CD14-positive monocyte (primary cell): Measurements from ENCODE around the gene RGS16. TPM values are rescaled to one million over a fixed set of nuclear protein-coding genes. Genes with fewer than 3 reads are reported as not detected.

Experiments
- DNase-seq, 3 donors: peaks; one replicate each; pipeline ENCODE4 v3.0.0-alpha.2; 2011 to 2022
- H2AFZ ChIP-seq: 2 replicates; pipeline ENCODE4 v1.6.0; 2012; ENCODE audit warnings: mild to moderate bottlenecking, low read depth, low read length, inconsistent platforms; ENCODE audit not compliant: insufficient read depth, poor library complexity, severe bottlenecking
- H3K27ac ChIP-seq, 2 donors: 1 replicate in 1 of 2; 2 replicates in 1 of 2; pipeline ENCODE4 v1.5.1; 2012 to 2013; ENCODE audit warnings: low read length in 2 of 2, control low read depth in 1 of 2, inconsistent platforms in 1 of 2, low read depth in 1 of 2, mild to moderate bottlenecking in 1 of 2
- H3K27me3 ChIP-seq, 2 donors: one replicate each; pipeline versions ENCODE4 v1.6.0 to v1.6.1; 2011 to 2013; ENCODE audit warnings: low read length in 2 of 2; ENCODE audit not compliant: control insufficient read depth in 2 of 2, insufficient read depth in 2 of 2
- H3K36me3 ChIP-seq, 2 donors: replicated peaks in 1 of 2; 1 replicate in 1 of 2; 2 replicates in 1 of 2; pipeline versions ENCODE4 v1.5.1 to v1.6.1; 2012 to 2013; ENCODE audit warnings: low read length in 2 of 2, control low read depth in 1 of 2, inconsistent platforms in 1 of 2, mild to moderate bottlenecking in 1 of 2; ENCODE audit not compliant: insufficient read depth in 2 of 2, control insufficient read depth in 1 of 2
- H3K4me1 ChIP-seq, 2 donors: 1 replicate in 1 of 2; 2 replicates in 1 of 2; pipeline versions ENCODE4 v1.5.1 to v1.6.1; 2012 to 2013; ENCODE audit warnings: low read length in 2 of 2, control low read depth in 1 of 2, inconsistent platforms in 1 of 2, mild to moderate bottlenecking in 1 of 2, moderate library complexity in 1 of 2; ENCODE audit not compliant: insufficient read depth in 2 of 2, control insufficient read depth in 1 of 2
- H3K4me2 ChIP-seq: replicated peaks from 2 replicates; pipeline ENCODE3; 2012; ENCODE audit warnings: low read length, moderate library complexity, mild to moderate bottlenecking; ENCODE audit not compliant: poor library complexity, severe bottlenecking; ENCODE audit errors: extremely low read depth
- H3K4me3 ChIP-seq, 3 experiments: fragments of 200-600 bp in 1 of 3; sonication (generic) in 1 of 3; replicated peaks in 1 of 3; 1 replicate in 2 of 3; 2 replicates in 1 of 3; pipeline ENCODE4 v1.5.1; 2011 to 2013; ENCODE audit warnings: low read length in 3 of 3, mild to moderate bottlenecking in 3 of 3, control low read depth in 2 of 3, low read depth in 2 of 3, inconsistent platforms in 1 of 3, moderate library complexity in 1 of 3
- H3K79me2 ChIP-seq: 2 replicates; pipeline ENCODE4 v1.6.0; 2012; ENCODE audit warnings: mild to moderate bottlenecking, control low read depth, inconsistent platforms, low read length, moderate library complexity; ENCODE audit not compliant: insufficient read depth
- H3K9ac ChIP-seq: 2 replicates; pipeline ENCODE4 v1.6.0; 2017; ENCODE audit warnings: low read length, mild to moderate bottlenecking; ENCODE audit not compliant: insufficient read depth, poor library complexity, severe bottlenecking
- H3K9me3 ChIP-seq, 2 donors: replicated peaks in 1 of 2; 1 replicate in 1 of 2; 2 replicates in 1 of 2; pipeline versions ENCODE4 v1.5.1 to v1.6.1; 2012 to 2013; ENCODE audit warnings: low read length in 2 of 2, control low read depth in 1 of 2; ENCODE audit not compliant: control insufficient read depth in 1 of 2, insufficient read depth in 1 of 2
- H4K20me1 ChIP-seq: 2 replicates; pipeline ENCODE4 v1.6.0; 2012; ENCODE audit warnings: mild to moderate bottlenecking, low read length, control low read depth, moderate library complexity; ENCODE audit not compliant: insufficient read depth
- H3K27ac Mint-ChIP-seq, 7 donors: one replicate each; pipeline ENCODE4 v1.8.0; 2020; ENCODE audit warnings: mild to moderate bottlenecking in 7 of 7, mixed read lengths in 7 of 7, moderate library complexity in 6 of 7, inconsistent platforms in 2 of 7
- H3K27me3 Mint-ChIP-seq, 3 donors: one replicate each; pipeline ENCODE4 v1.8.0; 2021 to 2022; ENCODE audit warnings: low read depth in 3 of 3, mild to moderate bottlenecking in 3 of 3, mixed read lengths in 3 of 3, moderate library complexity in 3 of 3, inconsistent platforms in 1 of 3
- H3K36me3 Mint-ChIP-seq, 2 donors: one replicate each; pipeline ENCODE4 v1.8.0; 2020; ENCODE audit warnings: mixed read lengths in 2 of 2, inconsistent platforms in 1 of 2, mild to moderate bottlenecking in 1 of 2
- H3K4me1 Mint-ChIP-seq: one replicate; pipeline ENCODE4 v1.8.0; 2020; ENCODE audit warnings: mild to moderate bottlenecking, mixed read lengths
- H3K4me3 Mint-ChIP-seq, 2 donors: one replicate each; pipeline ENCODE4 v1.8.0; 2020; ENCODE audit warnings: mild to moderate bottlenecking in 2 of 2, mixed read lengths in 2 of 2, moderate library complexity in 1 of 2
- H3K9me3 Mint-ChIP-seq, 7 donors: one replicate each; pipeline ENCODE4 v1.8.0; 2020 to 2022; ENCODE audit warnings: mixed read lengths in 7 of 7, mild to moderate bottlenecking in 6 of 7, moderate library complexity in 6 of 7, inconsistent platforms in 2 of 7
- WGBS: methylation state at CpG from one replicate; pipeline ENCODE4 v1.1.5; 2013; ENCODE audit warnings: missing lambda C conversion rate; ENCODE audit not compliant: insufficient coverage; 5-methylcytosine and 5-hydroxymethylcytosine counted together
- intact Hi-C, 2 donors: fragments of 100-400 bp; cut with micrococcal nuclease; formaldehyde crosslinking; loops; one replicate each; pipeline versions ENCODE4 v1.15.0 to v1.15.1; 2023
- polyA plus RNA-seq, 3 donors: library from polyadenylated mRNA; depleted of rRNA in 1 of 3; unstranded in 2 of 3; stranded (reverse) in 1 of 3; fragments of 300-500 nt in 2 of 3; fragments of >200 nt in 1 of 3; fragmentation: Illumina TruSeq in 2 of 3; gene quantifications; 1 replicate in 2 of 3; 2 replicates in 1 of 3; pipeline ENCODE4 v1.2.3, GENCODE V29; 2012 to 2021
- TF ChIP-seq, protein P1 (sequence below): fragments of 200-600 bp; IDR thresholded peaks from one replicate; pipeline ENCODE4 v1.8.0; 2022; ENCODE audit warnings: antibody characterized with exemption, mild to moderate bottlenecking

RGS16 gene
- polyA plus RNA-seq, 3 donors, result 0.07 to 0.44 TPM; not detected in 1

DNA sequence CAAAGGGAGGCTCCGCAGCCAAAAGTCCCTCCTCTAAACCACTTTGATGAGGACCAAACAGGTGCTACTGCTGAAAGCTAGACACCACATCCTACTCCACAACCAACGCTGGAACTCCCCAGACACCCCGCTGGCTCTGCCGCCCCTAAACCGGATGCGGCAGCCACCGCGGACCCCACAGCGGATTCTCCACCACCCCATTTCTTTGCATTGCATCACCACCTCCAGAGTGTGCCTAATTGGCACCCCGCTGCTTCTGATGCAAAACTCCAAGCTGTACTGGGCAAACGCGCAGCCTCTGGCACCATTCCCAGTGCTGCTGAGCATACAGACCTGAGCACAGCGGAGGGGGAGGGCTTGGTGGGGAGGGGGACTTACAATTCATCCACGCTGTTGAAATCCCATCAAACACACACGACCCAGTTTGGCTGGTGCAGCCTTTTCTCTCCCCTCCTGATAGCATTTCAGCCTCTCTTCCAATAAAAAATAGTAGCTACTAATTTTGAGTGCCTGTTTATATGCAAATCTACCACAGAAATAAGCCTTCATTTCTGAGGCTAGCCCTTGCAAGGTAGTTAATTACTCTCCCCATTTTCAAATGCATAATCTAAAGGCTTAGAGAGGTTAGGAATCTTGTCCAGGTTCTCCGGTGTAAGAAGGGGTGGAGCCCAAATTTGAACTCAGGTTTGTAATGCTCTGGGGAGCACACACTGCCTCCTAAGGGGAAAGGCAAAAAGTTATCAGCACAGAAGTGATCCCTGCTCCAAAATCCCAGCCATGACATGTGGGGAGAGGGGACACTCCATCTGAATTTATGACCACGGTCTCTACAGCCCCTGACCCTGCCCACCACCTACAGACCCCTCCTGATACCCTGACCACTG is 12.2 kb upstream of the RGS16 start:
- Histone ChIP-seq H3K9ac (no peak overlapping the region), H3K4me2 (peak overlapping the region; percentile 87), H3K4me1 (peaks cover 23 to 27% of the 10 kb centered on the region in 2 donors), H3K4me3 (no peak overlapping the region), H2AFZ (no peak overlapping the region), H3K36me3 (no peaks in the 10 kb centered on the region), H3K27ac (no peak overlapping the region), H3K27me3 (peaks cover 49 to 76% of the 10 kb centered on the region in 2 donors), H4K20me1 (no peaks in the 10 kb centered on the region), H3K79me2 (no peaks in the 10 kb centered on the region), H3K9me3 (peaks cover 5 to 8% of the 10 kb centered on the region in 2 donors)
- 0% methylated on average over 10 of the region's 17 CpGs for WGBS
- peak in 1 of 3 donors; percentile 14 for DNase-seq
- TF ChIP-seq, protein P1, sequence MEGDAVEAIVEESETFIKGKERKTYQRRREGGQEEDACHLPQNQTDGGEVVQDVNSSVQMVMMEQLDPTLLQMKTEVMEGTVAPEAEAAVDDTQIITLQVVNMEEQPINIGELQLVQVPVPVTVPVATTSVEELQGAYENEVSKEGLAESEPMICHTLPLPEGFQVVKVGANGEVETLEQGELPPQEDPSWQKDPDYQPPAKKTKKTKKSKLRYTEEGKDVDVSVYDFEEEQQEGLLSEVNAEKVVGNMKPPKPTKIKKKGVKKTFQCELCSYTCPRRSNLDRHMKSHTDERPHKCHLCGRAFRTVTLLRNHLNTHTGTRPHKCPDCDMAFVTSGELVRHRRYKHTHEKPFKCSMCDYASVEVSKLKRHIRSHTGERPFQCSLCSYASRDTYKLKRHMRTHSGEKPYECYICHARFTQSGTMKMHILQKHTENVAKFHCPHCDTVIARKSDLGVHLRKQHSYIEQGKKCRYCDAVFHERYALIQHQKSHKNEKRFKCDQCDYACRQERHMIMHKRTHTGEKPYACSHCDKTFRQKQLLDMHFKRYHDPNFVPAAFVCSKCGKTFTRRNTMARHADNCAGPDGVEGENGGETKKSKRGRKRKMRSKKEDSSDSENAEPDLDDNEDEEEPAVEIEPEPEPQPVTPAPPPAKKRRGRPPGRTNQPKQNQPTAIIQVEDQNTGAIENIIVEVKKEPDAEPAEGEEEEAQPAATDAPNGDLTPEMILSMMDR, result no peak
- Mint-ChIP-seq H3K4me3 (peak overlapping the region in 1 of 2 donors; percentile 93), H3K4me1 (peaks cover 31% of the 10 kb centered on the region), H3K27ac (peak overlapping the region in 1 of 7 donors; percentile 43), H3K9me3 (peaks cover 3 to 21% (median 14%) of the 10 kb centered on the region in 7 donors), H3K36me3 (peaks cover 0 to 5% of the 10 kb centered on the region in 2 donors), H3K27me3 (peaks cover 60 to 83% (median 82%) of the 10 kb centered on the region in 3 donors)
- intact Hi-C loops, result no loop called here

DNA sequence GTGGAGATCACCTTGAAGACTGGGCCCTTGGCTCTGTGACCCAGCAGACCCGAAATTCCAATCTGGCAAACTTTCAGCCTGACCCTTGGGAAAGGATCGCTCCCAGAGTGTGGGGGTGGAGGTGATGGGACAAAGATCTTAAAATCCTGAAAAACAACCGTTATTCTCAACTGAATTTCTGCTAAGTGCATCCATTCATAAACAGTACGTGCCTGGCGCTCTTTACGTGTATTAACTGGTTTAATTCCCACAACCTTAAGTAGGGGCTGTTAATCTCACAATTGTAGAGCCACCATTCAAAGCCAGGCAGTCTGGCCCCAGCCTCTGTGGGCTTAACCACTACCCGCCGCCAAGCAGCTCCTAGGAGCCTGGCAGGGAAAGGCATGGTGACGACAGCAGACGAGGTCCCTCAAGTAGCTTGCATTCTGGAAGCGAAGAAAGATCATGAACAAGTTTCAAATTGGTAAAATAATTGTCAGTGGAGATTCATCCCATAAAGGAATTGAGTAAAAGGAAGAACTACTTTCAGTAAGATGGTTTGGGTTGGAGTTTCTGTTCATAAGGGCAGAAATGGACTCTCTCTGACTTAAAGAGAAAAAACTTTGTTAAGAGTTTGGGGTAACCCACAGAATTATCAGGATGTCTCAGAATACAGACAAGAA is 11.4 kb upstream of the RGS16 start:
- Histone ChIP-seq H3K4me1 (peaks cover 23 to 27% of the 10 kb centered on the region in 2 donors), H3K27me3 (peaks cover 49 to 76% of the 10 kb centered on the region in 2 donors), H4K20me1 (no peaks in the 10 kb centered on the region), H3K4me3 (peak overlapping the region; percentile 41 to 77 (median 48)), H3K79me2 (no peaks in the 10 kb centered on the region), H3K9me3 (peaks cover 5 to 8% of the 10 kb centered on the region in 2 donors), H3K9ac (peak overlapping the region; percentile 52), H3K4me2 (peak overlapping the region; percentile 87), H3K27ac (no peak overlapping the region), H2AFZ (peak overlapping the region; percentile 82), H3K36me3 (no peaks in the 10 kb centered on the region)
- peaks cover 1 to 15% (median 10%) of the 10 kb centered on the region in 7 donors for H3K9me3 Mint-ChIP-seq
- peak overlapping the region; percentile 83 to 93 for H3K4me3 Mint-ChIP-seq
- DNase-seq, result no peak
- TF ChIP-seq, protein P1, result no peak
- peaks cover 31% of the 10 kb centered on the region for H3K4me1 Mint-ChIP-seq
- WGBS, result 2% methylated on average over 7 of the region's 11 CpGs
- H3K36me3 Mint-ChIP-seq, result peaks cover 0 to 5% of the 10 kb centered on the region in 2 donors
- peaks cover 60 to 85% (median 83%) of the 10 kb centered on the region in 3 donors for H3K27me3 Mint-ChIP-seq
- intact Hi-C loops, result no loop called here
- H3K27ac Mint-ChIP-seq, result peak overlapping the region in 1 of 7 donors; percentile 2
